Tibial nerve (tissue), 4 donors: ENCODE data around the gene PODXL2. TPM values are rescaled to one million over a fixed set of nuclear protein-coding genes. Genes with fewer than 3 reads are reported as not detected.

Experiments
- DNase-seq, 2 donors: peaks; one replicate each; pipeline ENCODE4 v3.0.0-alpha.2; 2019; ENCODE audit warnings: low spot score in 2 of 2
- H3K27ac ChIP-seq, 4 donors: fragments of 200-600 bp; sonication (generic) in 3 of 4; one replicate each; pipeline ENCODE4 v1.5.1; 2017 to 2019; ENCODE audit warnings: mild to moderate bottlenecking in 1 of 4
- H3K27me3 ChIP-seq, 2 donors: fragments of 200-600 bp; sonication (generic) in 1 of 2; one replicate each; pipeline versions ENCODE4 v1.5.1 to v1.6.0; 2017 to 2019
- H3K36me3 ChIP-seq, 3 donors: fragments of 200-600 bp; sonication (generic); one replicate each; pipeline ENCODE4 v1.5.1; 2018 to 2019
- H3K4me1 ChIP-seq, 4 donors: fragments of 200-600 bp; sonication (generic) in 3 of 4; one replicate each; pipeline ENCODE4 v1.5.1; 2017 to 2019
- H3K4me3 ChIP-seq, 4 donors: fragments of 200-600 bp; sonication (generic) in 3 of 4; one replicate each; pipeline ENCODE4 v1.5.1; 2017 to 2019; ENCODE audit warnings: mild to moderate bottlenecking in 1 of 4, moderate library complexity in 1 of 4
- H3K9me3 ChIP-seq, 4 donors: fragments of 200-600 bp; sonication (generic) in 3 of 4; one replicate each; pipeline ENCODE4 v1.5.1; 2017 to 2019
- CTCF ChIP-seq, 5 experiments: fragments of 200-600 bp in 3 of 5; fragments of 450-650 bp in 2 of 5; sonication (generic) in 3 of 5; IDR thresholded peaks; one replicate each; pipeline ENCODE4 v1.5.1; 2016 to 2019; ENCODE audit warnings: antibody characterized with exemption in 5 of 5, mild to moderate bottlenecking in 3 of 5, moderate library complexity in 2 of 5
- EP300 ChIP-seq, 2 donors: sonication (generic); formaldehyde crosslinking; IDR thresholded peaks; one replicate each; pipeline ENCODE4 v1.6.1; 2017; ENCODE audit warnings: antibody characterized with exemption in 2 of 2, mild to moderate bottlenecking in 1 of 2
- POLR2A ChIP-seq, 2 donors: fragments of 450-650 bp; IDR thresholded peaks; one replicate each; pipeline ENCODE4 v1.6.1; 2017; ENCODE audit warnings: antibody characterized with exemption in 2 of 2, mild to moderate bottlenecking in 2 of 2, moderate library complexity in 2 of 2
- WGBS, 2 donors: methylation state at CpG; one replicate each; pipeline ENCODE4 v1.1.5; 2018; 5-methylcytosine and 5-hydroxymethylcytosine counted together
- total RNA-seq, 4 donors: library from RNA; depleted of rRNA; stranded (reverse); fragments of >200 nt; gene quantifications; one replicate each; pipeline ENCODE4 v1.1.0, GENCODE V29; 2016

PODXL2 gene
- total RNA-seq, 4 donors from 2014 or later, result 12.7 to 19.8 (median 14.1) TPM

- H3K36me3 ChIP-seq, result peaks cover 0 to 77% (median under 1%) of the 10 kb centered on the region in 3 donors
- DNase-seq, result no peak
- WGBS, 2 donors, result 93 to 97% methylated on average over 8 of the region's 8 CpGs
These were observed 17.7 kb upstream of the PODXL2 start for GRCh38 chr3:127611251-127611650.

GRCh38 chr3:127612966-127613365 is 16.0 kb upstream of the PODXL2 start:
- no peak for TF ChIP-seq CTCF (IDR thresholded peaks at IDR 0.05)
- TF ChIP-seq EP300 (IDR thresholded peaks at IDR 0.05), result no peak
- TF ChIP-seq POLR2A (IDR thresholded peaks at IDR 0.05), result no peak
- Histone ChIP-seq H3K36me3 (peaks cover 0 to 77% (median 0%) of the 10 kb centered on the region in 3 donors), H3K27ac (no peak overlapping the region), H3K4me3 (no peak overlapping the region), H3K4me1 (no peaks in the 10 kb centered on the region), H3K27me3 (no peaks in the 10 kb centered on the region), H3K9me3 (no peaks in the 10 kb centered on the region)
- no peak for DNase-seq
- 77% methylated on average over 6 of the region's 6 CpGs for WGBS, 2 donors

More at GRCh38 chr3:127611251-127611650, 17.7 kb upstream of the PODXL2 start:
- no peak for TF ChIP-seq POLR2A (IDR thresholded peaks at IDR 0.05)
- no peak for TF ChIP-seq CTCF (IDR thresholded peaks at IDR 0.05)
- no peak for TF ChIP-seq EP300 (IDR thresholded peaks at IDR 0.05)
- no peaks in the 10 kb centered on the region for H3K27me3 ChIP-seq
- no peak overlapping the region for H3K27ac ChIP-seq
- no peaks in the 10 kb centered on the region for H3K9me3 ChIP-seq
- no peak overlapping the region for H3K4me3 ChIP-seq
- H3K4me1 ChIP-seq, result no peaks in the 10 kb centered on the region

- H3K27me3 ChIP-seq, result no peaks in the 10 kb centered on the region
- DNase-seq, result no peak
- no peak for TF ChIP-seq POLR2A (IDR thresholded peaks at IDR 0.05)
- no peak for TF ChIP-seq CTCF (IDR thresholded peaks at IDR 0.05)
- no peak for TF ChIP-seq EP300 (IDR thresholded peaks at IDR 0.05)
- H3K36me3 ChIP-seq, result peaks cover 0 to 77% (median 0%) of the 10 kb centered on the region in 3 donors
- H3K4me3 ChIP-seq, result no peak overlapping the region
- no peak overlapping the region for H3K27ac ChIP-seq
- no peaks in the 10 kb centered on the region for H3K4me1 ChIP-seq
- H3K9me3 ChIP-seq, result no peaks in the 10 kb centered on the region
These were observed 15.6 kb upstream of the PODXL2 start for GRCh38 chr3:127613406-127613805.

- 81 to 85% methylated on average over 4 of the region's 4 CpGs for WGBS, 2 donors
- Histone ChIP-seq H3K9me3 (no peaks in the 10 kb centered on the region), H3K4me1 (no peaks in the 10 kb centered on the region), H3K4me3 (no peak overlapping the region), H3K36me3 (peaks cover 0 to 80% (median 0%) of the 10 kb centered on the region in 3 donors), H3K27ac (no peak overlapping the region), H3K27me3 (no peaks in the 10 kb centered on the region)
- TF ChIP-seq EP300 (IDR thresholded peaks at IDR 0.05) (no peak), CTCF (IDR thresholded peaks at IDR 0.05) (no peak), POLR2A (IDR thresholded peaks at IDR 0.05) (no peak)
- DNase-seq, result no peak
These were observed 13.9 kb upstream of the PODXL2 start for GRCh38 chr3:127614928-127615589.

GRCh38 chr3:127615631-127616305 is 13.2 kb upstream of the PODXL2 start:
- 85 to 91% methylated on average over 6 of the region's 6 CpGs for WGBS, 2 donors
- Histone ChIP-seq H3K36me3 (peaks cover 0 to 80% (median 1%) of the 10 kb centered on the region in 3 donors), H3K4me1 (no peaks in the 10 kb centered on the region), H3K27ac (no peak overlapping the region), H3K27me3 (no peaks in the 10 kb centered on the region), H3K9me3 (no peaks in the 10 kb centered on the region), H3K4me3 (no peak overlapping the region)
- no peak for TF ChIP-seq CTCF (IDR thresholded peaks at IDR 0.05)
- no peak for TF ChIP-seq EP300 (IDR thresholded peaks at IDR 0.05)
- no peak for TF ChIP-seq POLR2A (IDR thresholded peaks at IDR 0.05)
- DNase-seq, result no peak
